DND-41 (cell line): ENCODE results near the gene SDR9C7.

Experiments used
- ATAC-seq: fragments of 200-7000 bp; cut with Tn5 transposase; 3 replicates; pipeline ENCODE4 v1.9.1; 2021; ENCODE audit warnings: low read depth; ENCODE audit not compliant: insufficient read depth
- DNase-seq: peaks from one replicate; pipeline ENCODE4 v3.0.0-alpha.2; 2020
- H2AFZ ChIP-seq: 2 replicates; pipeline ENCODE4 v1.6.0; 2012; ENCODE audit warnings: low read depth, low read length
- H3K27ac ChIP-seq: 2 replicates; pipeline ENCODE4 v1.5.1; 2012; ENCODE audit warnings: low read length, inconsistent platforms
- H3K27me3 ChIP-seq: fragments of 200-600 bp; sonication (generic); 2 replicates; pipeline ENCODE4 v1.6.0; 2012; ENCODE audit warnings: low read length, mild to moderate bottlenecking, inconsistent platforms; ENCODE audit not compliant: insufficient read depth, poor library complexity
- H3K36me3 ChIP-seq: 2 replicates; pipeline ENCODE4 v1.5.1; 2012; ENCODE audit warnings: low read length, inconsistent platforms; ENCODE audit not compliant: insufficient read depth
- H3K4me1 ChIP-seq: 2 replicates; pipeline ENCODE4 v1.5.1; 2012; ENCODE audit warnings: mild to moderate bottlenecking, low read length; ENCODE audit not compliant: insufficient read depth
- H3K4me2 ChIP-seq: 2 replicates; pipeline ENCODE4 v1.6.0; 2012; ENCODE audit warnings: mild to moderate bottlenecking, moderate library complexity, low read length, inconsistent platforms; ENCODE audit not compliant: insufficient read depth
- H3K4me3 ChIP-seq, 2 experiments: fragments of 200-600 bp in 1 of 2; shearing (Covaris generic) in 1 of 2; 2 replicates each; pipeline ENCODE4 v1.5.1; 2012 to 2016; ENCODE audit warnings: inconsistent platforms in 2 of 2, low read length in 2 of 2, mild to moderate bottlenecking in 2 of 2, low read depth in 1 of 2, moderate library complexity in 1 of 2
- H3K79me2 ChIP-seq: 2 replicates; pipeline ENCODE4 v1.6.0; 2012; ENCODE audit warnings: low read length, inconsistent platforms; ENCODE audit not compliant: insufficient read depth
- H3K9ac ChIP-seq: 2 replicates; pipeline ENCODE4 v1.6.0; 2012; ENCODE audit warnings: low read depth, mild to moderate bottlenecking, inconsistent platforms, low read length, moderate library complexity
- H3K9me3 ChIP-seq: 2 replicates; pipeline ENCODE4 v1.5.1; 2012; ENCODE audit warnings: low read length, moderate library complexity, mild to moderate bottlenecking, inconsistent platforms; ENCODE audit not compliant: insufficient read depth, severe bottlenecking
- H4K20me1 ChIP-seq: 2 replicates; pipeline ENCODE4 v1.6.0; 2012; ENCODE audit warnings: low read length; ENCODE audit not compliant: insufficient read depth
- EZH2 ChIP-seq: IDR thresholded peaks from 3 replicates; pipeline ENCODE4 v1.6.1; 2012; ENCODE audit warnings: borderline replicate concordance, low read depth, mild to moderate bottlenecking, moderate library complexity, low read length, inconsistent platforms; ENCODE audit not compliant: severe bottlenecking
- TF ChIP-seq, protein P1 (sequence below): IDR thresholded peaks from 2 replicates; pipeline ENCODE4 v1.5.1; 2012; ENCODE audit warnings: borderline replicate concordance, low read length, moderate library complexity, mild to moderate bottlenecking; ENCODE audit not compliant: poor library complexity, severe bottlenecking; ENCODE audit errors: extremely low read depth

The SDR9C7 gene

DNA sequence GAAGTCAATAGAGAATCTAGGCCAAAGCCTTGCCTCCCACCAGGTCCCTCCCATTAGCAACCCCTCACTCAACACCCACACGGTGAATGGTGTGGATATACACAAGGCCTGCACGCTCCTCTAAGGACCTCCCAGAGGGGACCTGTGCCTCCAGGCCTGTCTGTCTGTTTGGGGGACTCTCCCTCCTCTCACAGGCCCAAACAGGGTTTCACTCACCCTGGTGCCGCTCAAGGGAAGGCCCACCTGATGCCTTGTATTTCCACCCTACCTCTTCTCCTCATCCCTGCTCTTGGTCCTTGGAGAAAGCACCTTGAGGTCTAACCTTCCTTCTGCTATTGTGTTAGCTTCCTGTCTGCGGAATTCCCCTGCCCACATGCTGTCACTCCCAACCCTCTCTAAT, 4.4 kb downstream of the SDR9C7 start:
- ATAC-seq (no peak), DNase-seq (no peak)
- H3K4me1 ChIP-seq, result peaks cover 7% of the 10 kb centered on the region
- peaks cover 8% of the 10 kb centered on the region for H3K27me3 ChIP-seq
- H3K9ac ChIP-seq, result no peak overlapping the region
- H3K4me3 ChIP-seq, result no peak overlapping the region
- no peak overlapping the region for H3K27ac ChIP-seq
- no peaks in the 10 kb centered on the region for H3K9me3 ChIP-seq
- no peaks in the 10 kb centered on the region for H3K79me2 ChIP-seq
- H3K4me2 ChIP-seq, result no peak overlapping the region
- H3K36me3 ChIP-seq, result no peaks in the 10 kb centered on the region
- H4K20me1 ChIP-seq, result no peaks in the 10 kb centered on the region
- H2AFZ ChIP-seq, result no peak overlapping the region
- TF ChIP-seq EZH2, result no peak
- TF ChIP-seq, protein P1, sequence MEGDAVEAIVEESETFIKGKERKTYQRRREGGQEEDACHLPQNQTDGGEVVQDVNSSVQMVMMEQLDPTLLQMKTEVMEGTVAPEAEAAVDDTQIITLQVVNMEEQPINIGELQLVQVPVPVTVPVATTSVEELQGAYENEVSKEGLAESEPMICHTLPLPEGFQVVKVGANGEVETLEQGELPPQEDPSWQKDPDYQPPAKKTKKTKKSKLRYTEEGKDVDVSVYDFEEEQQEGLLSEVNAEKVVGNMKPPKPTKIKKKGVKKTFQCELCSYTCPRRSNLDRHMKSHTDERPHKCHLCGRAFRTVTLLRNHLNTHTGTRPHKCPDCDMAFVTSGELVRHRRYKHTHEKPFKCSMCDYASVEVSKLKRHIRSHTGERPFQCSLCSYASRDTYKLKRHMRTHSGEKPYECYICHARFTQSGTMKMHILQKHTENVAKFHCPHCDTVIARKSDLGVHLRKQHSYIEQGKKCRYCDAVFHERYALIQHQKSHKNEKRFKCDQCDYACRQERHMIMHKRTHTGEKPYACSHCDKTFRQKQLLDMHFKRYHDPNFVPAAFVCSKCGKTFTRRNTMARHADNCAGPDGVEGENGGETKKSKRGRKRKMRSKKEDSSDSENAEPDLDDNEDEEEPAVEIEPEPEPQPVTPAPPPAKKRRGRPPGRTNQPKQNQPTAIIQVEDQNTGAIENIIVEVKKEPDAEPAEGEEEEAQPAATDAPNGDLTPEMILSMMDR, result no peak

DNA sequence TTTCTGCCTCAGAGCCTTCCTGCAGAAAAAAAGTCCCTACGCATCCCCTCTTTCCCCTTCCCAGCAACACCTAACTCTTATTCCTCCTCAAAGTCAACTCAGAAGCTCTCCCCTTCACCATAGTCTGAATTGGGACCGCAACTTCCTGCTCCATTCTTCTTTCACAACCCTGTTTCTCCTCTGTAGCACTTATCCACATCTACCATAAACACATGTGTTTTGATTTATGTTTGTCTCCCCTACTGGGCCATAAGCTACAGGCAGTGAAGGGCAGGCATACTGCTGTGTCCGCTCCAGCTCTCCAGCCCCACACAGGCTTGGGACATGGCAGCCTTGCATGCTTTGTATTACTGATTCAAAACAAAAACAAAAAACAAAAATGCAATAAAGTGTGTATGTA, 5.9 kb downstream of the SDR9C7 start:
- Histone ChIP-seq H3K27me3 (peaks cover 8% of the 10 kb centered on the region), H4K20me1 (no peaks in the 10 kb centered on the region), H3K79me2 (no peaks in the 10 kb centered on the region), H3K9me3 (no peaks in the 10 kb centered on the region), H3K9ac (no peak overlapping the region), H3K4me3 (no peak overlapping the region), H3K36me3 (no peaks in the 10 kb centered on the region), H2AFZ (no peak overlapping the region), H3K4me1 (peaks cover 7% of the 10 kb centered on the region), H3K4me2 (no peak overlapping the region), H3K27ac (no peak overlapping the region)
- no peak for TF ChIP-seq EZH2
- TF ChIP-seq, protein P1, result no peak
- ATAC-seq, result no peak
- DNase-seq, result no peak

DNA sequence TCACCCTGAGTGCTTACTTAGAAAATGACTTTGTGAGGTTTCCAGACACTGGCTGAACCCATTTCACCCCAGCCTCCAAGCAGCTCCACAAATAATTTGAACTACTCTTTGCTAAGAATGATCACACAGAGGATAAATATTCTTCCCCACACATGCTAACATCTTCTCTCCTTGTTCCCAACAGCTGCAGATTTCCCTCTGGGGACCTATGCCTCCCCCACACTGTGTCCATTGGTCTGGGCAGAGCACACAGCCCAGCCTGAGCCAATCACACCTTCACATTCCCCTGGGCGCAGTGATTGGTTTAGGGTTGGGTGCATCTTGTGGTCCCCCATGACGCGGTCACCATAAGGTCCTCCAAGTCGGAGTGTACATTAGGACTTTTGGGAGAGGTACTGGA, 6.9 kb downstream of the SDR9C7 start:
- peaks cover 7% of the 10 kb centered on the region for H3K4me1 ChIP-seq
- no peak overlapping the region for H3K9ac ChIP-seq
- H3K27ac ChIP-seq, result no peak overlapping the region
- no peaks in the 10 kb centered on the region for H3K36me3 ChIP-seq
- H3K9me3 ChIP-seq, result no peaks in the 10 kb centered on the region
- peaks cover 8% of the 10 kb centered on the region for H3K27me3 ChIP-seq
- H4K20me1 ChIP-seq, result no peaks in the 10 kb centered on the region
- no peak overlapping the region for H3K4me3 ChIP-seq
- H3K4me2 ChIP-seq, result no peak overlapping the region
- H2AFZ ChIP-seq, result no peak overlapping the region
- TF ChIP-seq EZH2, result no peak
- TF ChIP-seq, protein P1, result no peak
- DNase-seq, result no peak
- no peak for ATAC-seq
- no peaks in the 10 kb centered on the region for H3K79me2 ChIP-seq

DNA sequence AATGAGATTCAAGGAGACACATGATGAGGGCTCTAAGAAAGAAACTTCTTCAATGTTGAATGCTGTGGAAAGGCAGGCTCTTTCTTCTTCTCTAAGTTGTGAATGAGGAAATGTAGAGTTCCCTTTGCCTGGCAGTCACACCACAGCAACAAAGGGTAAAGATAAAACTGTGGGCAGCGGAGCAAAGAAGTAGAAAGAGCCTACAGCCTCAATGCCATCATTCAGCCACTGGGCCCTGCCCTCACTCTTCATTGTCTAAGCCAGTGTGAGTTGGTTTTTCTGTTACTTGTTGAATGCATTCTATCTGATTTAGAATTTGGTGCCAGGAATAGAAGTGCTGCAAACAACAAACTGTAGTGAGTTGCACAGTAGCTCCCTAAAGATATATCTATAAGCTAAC, 12.2 kb downstream of the SDR9C7 start:
- Histone ChIP-seq H3K36me3 (no peaks in the 10 kb centered on the region), H3K4me2 (no peak overlapping the region), H2AFZ (no peak overlapping the region), H3K9me3 (no peaks in the 10 kb centered on the region), H3K4me3 (no peak overlapping the region), H3K9ac (no peak overlapping the region), H3K79me2 (no peaks in the 10 kb centered on the region), H3K27ac (no peak overlapping the region), H4K20me1 (no peaks in the 10 kb centered on the region), H3K4me1 (no peaks in the 10 kb centered on the region), H3K27me3 (peaks cover 3% of the 10 kb centered on the region)
- ATAC-seq (no peak), DNase-seq (no peak)
- TF ChIP-seq EZH2, result no peak
- TF ChIP-seq, protein P1, result no peak
